Effector memory CD4-positive, alpha-beta T cell (primary cell): ENCODE measurements around the gene CNNM2.
"Not testable (repeated sequence)": the region's sequence is repeated elsewhere in the genome, so short reads cannot be mapped to it uniquely, and the experiment has no call there.

Source experiments
- DNase-seq, 3 donors: peaks; one replicate each; pipeline ENCODE4 v3.0.0-alpha.2; 2020
- H3K27ac ChIP-seq: 2 replicates; pipeline ENCODE4 v1.7.0; 2013; ENCODE audit warnings: mild to moderate bottlenecking, low read length, moderate library complexity; ENCODE audit not compliant: insufficient read depth, poor library complexity, severe bottlenecking
- H3K27me3 ChIP-seq: replicated peaks from 2 replicates; pipeline ENCODE4 v1.7.0; 2013; ENCODE audit warnings: mild to moderate bottlenecking, low read length; ENCODE audit not compliant: insufficient read depth, control insufficient read depth, poor library complexity, severe bottlenecking
- H3K36me3 ChIP-seq: 2 replicates; pipeline ENCODE4 v1.7.0; 2013; ENCODE audit warnings: mild to moderate bottlenecking, low read length, moderate library complexity; ENCODE audit not compliant: control insufficient read depth, insufficient read depth
- H3K4me1 ChIP-seq: 2 replicates; pipeline ENCODE4 v1.7.0; 2013; ENCODE audit warnings: low read length, mild to moderate bottlenecking; ENCODE audit not compliant: control insufficient read depth, insufficient read depth, poor library complexity, severe bottlenecking
- H3K4me3 ChIP-seq: 2 replicates; pipeline ENCODE4 v1.7.0; 2013; ENCODE audit warnings: low read length, low read depth, mild to moderate bottlenecking; ENCODE audit not compliant: insufficient read depth, poor library complexity, severe bottlenecking
- H3K9me3 ChIP-seq: 2 replicates; pipeline ENCODE4 v1.7.0; 2013; ENCODE audit warnings: mild to moderate bottlenecking, low read length, moderate library complexity; ENCODE audit not compliant: control insufficient read depth

The CNNM2 gene

GRCh38 chr10:103064956-103065355 lies 146.9 kb downstream of the CNNM2 start:
- DNase-seq = no peak
- H3K27ac ChIP-seq = no peak overlapping the region
- no peaks in the 10 kb centered on the region for H3K27me3 ChIP-seq
- no peaks in the 10 kb centered on the region for H3K4me1 ChIP-seq
- H3K9me3 ChIP-seq = no peaks in the 10 kb centered on the region
- H3K4me3 ChIP-seq = no peak overlapping the region
- H3K36me3 ChIP-seq = no peaks in the 10 kb centered on the region

- Histone ChIP-seq H3K36me3 (no peaks in the 10 kb centered on the region), H3K9me3 (no peaks in the 10 kb centered on the region), H3K27ac (no peak overlapping the region), H3K27me3 (no peaks in the 10 kb centered on the region), H3K4me1 (no peaks in the 10 kb centered on the region), H3K4me3 (no peak overlapping the region)
- DNase-seq = no peak
Measured at GRCh38 chr10:103066141-103067098, 148.3 kb downstream of the CNNM2 start.

GRCh38 chr10:103067099-103067477 lies 149.0 kb downstream of the CNNM2 start:
- not testable (repeated sequence) for H3K4me3 ChIP-seq, DNase-seq, H3K27ac ChIP-seq, H3K36me3 ChIP-seq, H3K9me3 ChIP-seq, H3K27me3 ChIP-seq, H3K4me1 ChIP-seq

GRCh38 chr10:103067484-103067883 lies 149.4 kb downstream of the CNNM2 start:
- no peaks in the 10 kb centered on the region for H3K4me1 ChIP-seq
- no peaks in the 10 kb centered on the region for H3K27me3 ChIP-seq
- H3K9me3 ChIP-seq = no peaks in the 10 kb centered on the region
- no peaks in the 10 kb centered on the region for H3K36me3 ChIP-seq
- no peak for DNase-seq
- H3K4me3 ChIP-seq = no peak overlapping the region
- H3K27ac ChIP-seq = no peak overlapping the region

GRCh38 chr10:103067956-103068355 lies 149.9 kb downstream of the CNNM2 start:
- DNase-seq = no peak
- H3K4me3 ChIP-seq = no peak overlapping the region
- H3K4me1 ChIP-seq = no peaks in the 10 kb centered on the region
- H3K27me3 ChIP-seq = no peaks in the 10 kb centered on the region
- H3K27ac ChIP-seq = no peak overlapping the region
- no peaks in the 10 kb centered on the region for H3K36me3 ChIP-seq
- H3K9me3 ChIP-seq = no peaks in the 10 kb centered on the region

- no peak overlapping the region for H3K27ac ChIP-seq
- H3K4me1 ChIP-seq = no peaks in the 10 kb centered on the region
- H3K36me3 ChIP-seq = no peaks in the 10 kb centered on the region
- H3K4me3 ChIP-seq = no peak overlapping the region
- no peaks in the 10 kb centered on the region for H3K27me3 ChIP-seq
- H3K9me3 ChIP-seq = no peaks in the 10 kb centered on the region
- DNase-seq = peak; percentile 39 to 55 (median 48)
Measured at GRCh38 chr10:103069453-103070331, 151.6 kb downstream of the CNNM2 start.

GRCh38 chr10:103072276-103072675 lies 154.2 kb downstream of the CNNM2 start:
- Histone ChIP-seq H3K27ac (no peak overlapping the region), H3K36me3 (peaks cover 11% of the 10 kb centered on the region), H3K4me1 (no peaks in the 10 kb centered on the region), H3K4me3 (no peak overlapping the region), H3K9me3 (no peaks in the 10 kb centered on the region), H3K27me3 (no peaks in the 10 kb centered on the region)
- no peak for DNase-seq

GRCh38 chr10:103072891-103073290 lies 154.8 kb downstream of the CNNM2 start:
- H3K27ac ChIP-seq = no peak overlapping the region
- H3K36me3 ChIP-seq = peaks cover 15% of the 10 kb centered on the region
- no peak for DNase-seq
- H3K9me3 ChIP-seq = no peaks in the 10 kb centered on the region
- no peak overlapping the region for H3K4me3 ChIP-seq
- no peaks in the 10 kb centered on the region for H3K4me1 ChIP-seq
- no peaks in the 10 kb centered on the region for H3K27me3 ChIP-seq

- Histone ChIP-seq H3K4me3 (no peak overlapping the region), H3K27me3 (no peaks in the 10 kb centered on the region), H3K9me3 (no peaks in the 10 kb centered on the region), H3K36me3 (peaks cover 15% of the 10 kb centered on the region), H3K27ac (no peak overlapping the region), H3K4me1 (no peaks in the 10 kb centered on the region)
- DNase-seq = no peak
Measured at GRCh38 chr10:103077020-103077419, 158.9 kb downstream of the CNNM2 start.
